ENCODE data around the gene PRR29. TPM values are rescaled to one million over a fixed set of nuclear protein-coding genes. Genes with fewer than 3 reads are reported as not detected.

Gene PRR29
- total and polyA plus RNA-seq, 2 donors (not counting 3 experiments of a cell fraction or from before 2014, with no cell fraction given), result 0.39 to 1.2 TPM

- FAIRE-seq (peak; percentile 21), DNase-seq (ENCODE audit: low read depth, low spot score) (no peak)
- POLR2A ChIA-PET, result interaction anchor here (0.7 kb wide), 1 partner anchor 16 kb away, joined by 3 read pairs; no protein-coding TSS in a partner anchor
- dilution Hi-C loops (cut with MboI; ENCODE audit: extremely low pct_ligation_motif_present, low sequenced_read_pairs) (no loop called here), intact Hi-C loops (cut with micrococcal nuclease) (no loop called here)
- Histone ChIP-seq H3K27me3 (ENCODE audit: control insufficient read depth in 2 of 2, insufficient read depth in 2 of 2, low read length in 2 of 2) (no peaks in the 10 kb centered on the region), H3K9me1 (replicated peaks; ENCODE audit: control insufficient read depth, extremely low read depth, insufficient read depth, low read length) (no peaks in the 10 kb centered on the region), H3K9me3 (replicated peaks; ENCODE audit: control insufficient read depth, insufficient read depth, low read length) (no peaks in the 10 kb centered on the region), H3K27ac (ENCODE audit: insufficient read depth, low read depth, low read length) (no peak overlapping the region), H3K4me3 (replicated peaks in 1 of 3; ENCODE audit: insufficient read depth in 1 of 3, low read depth in 1 of 3, low read length in 3 of 3) (no peak overlapping the region), H3K4me1 (ENCODE audit: control insufficient read depth, extremely low read depth, insufficient read depth, low read length) (peaks cover 68% of the 10 kb centered on the region), H3K79me2 (ENCODE audit: control insufficient read depth, insufficient read depth, low read length) (peaks cover 49% of the 10 kb centered on the region), H3K9ac (replicated peaks; ENCODE audit: extremely low read depth, insufficient read depth, low read length) (no peak overlapping the region), H3K36me3 (ENCODE audit: control insufficient read depth in 2 of 2, extremely low read depth in 1 of 2, insufficient read depth in 2 of 2, low read length in 2 of 2) (peaks cover 26 to 29% of the 10 kb centered on the region in 2 experiments), H2AFZ (ENCODE audit: low read depth, low read length) (no peak overlapping the region), H3K4me2 (ENCODE audit: insufficient read depth, low read length) (peak overlapping the region; percentile 91), H4K20me1 (replicated peaks; ENCODE audit: control insufficient read depth, extremely low read depth, insufficient read depth, low read length) (no peaks in the 10 kb centered on the region)
- CTCF ChIA-PET, result interaction anchor here (1.0 to 6.8 kb wide), 3 partner anchors 13 to 84 kb away, joined by 3 to 140 read pairs (median 14); partner anchors contain the start of gene ICAM2
- TF ChIP-seq, protein P1, sequence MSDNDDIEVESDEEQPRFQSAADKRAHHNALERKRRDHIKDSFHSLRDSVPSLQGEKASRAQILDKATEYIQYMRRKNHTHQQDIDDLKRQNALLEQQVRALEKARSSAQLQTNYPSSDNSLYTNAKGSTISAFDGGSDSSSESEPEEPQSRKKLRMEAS (IDR thresholded peaks at IDR 0.05; ENCODE audit: insufficient read depth, insufficient read length), result no peak
- TF ChIP-seq EZH2 (IDR thresholded peaks at IDR 0.05; ENCODE audit: borderline replicate concordance, low read depth, low read length, severe bottlenecking) (no peak), MYC (IDR thresholded peaks at IDR 0.05; ENCODE audit: low read depth, low read length) (no peak), JUN (IDR thresholded peaks at IDR 0.05; ENCODE audit: borderline replicate concordance, insufficient read depth, insufficient read length, low read depth) (no peak), FOS (IDR thresholded peaks at IDR 0.05; ENCODE audit: borderline replicate concordance, insufficient read depth, low read length) (no peak), POLR2AphosphoS5 (IDR thresholded peaks at IDR 0.05; ENCODE audit: insufficient read depth, low read depth, low read length) (no peak), GATA2 (IDR thresholded peaks at IDR 0.05; ENCODE audit: insufficient read depth, insufficient read length, low read depth, low read length) (no peak)
- no TSS peak for BruUV-seq (replicated peaks)
Observed at GRCh38 chr17:64003526-64004121, 5.5 kb downstream of the PRR29 start.
